ENCODE results near the gene LAMA2.

LAMA2 gene

DNA sequence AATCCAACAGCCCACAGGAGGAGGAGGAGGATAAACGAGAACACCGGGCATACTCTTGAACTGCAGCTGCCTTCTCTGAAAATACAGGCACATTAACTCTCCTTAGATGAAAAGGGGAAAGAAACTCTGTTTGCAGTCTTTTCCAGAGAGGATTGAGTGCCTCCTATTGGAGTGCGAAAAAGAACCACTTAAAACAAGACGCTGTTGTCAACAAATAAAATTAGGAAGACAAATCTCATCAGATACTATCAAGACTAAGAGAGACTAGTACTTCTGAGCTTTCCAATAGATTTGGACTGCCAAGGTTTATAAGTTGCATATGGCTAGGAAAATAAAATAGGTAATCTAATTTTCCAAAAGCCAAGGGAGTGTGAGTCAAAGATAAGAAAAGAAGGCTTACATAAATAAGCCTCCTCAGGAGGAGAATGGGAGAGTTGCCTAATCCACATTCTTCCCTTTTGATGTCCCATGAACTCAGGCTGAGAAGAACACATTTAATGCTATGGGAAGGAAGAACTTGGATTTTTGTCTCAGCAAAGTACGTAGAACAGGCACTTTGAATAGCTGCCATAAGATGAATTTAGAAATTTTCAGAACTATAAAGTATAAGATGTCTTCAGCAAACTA, 672.4 kb downstream of the LAMA2 start:
- H3K4me3 ChIP-seq (ENCODE audit: low read depth, low read length, poor library complexity, severe bottlenecking) = no peak overlapping the region

DNA sequence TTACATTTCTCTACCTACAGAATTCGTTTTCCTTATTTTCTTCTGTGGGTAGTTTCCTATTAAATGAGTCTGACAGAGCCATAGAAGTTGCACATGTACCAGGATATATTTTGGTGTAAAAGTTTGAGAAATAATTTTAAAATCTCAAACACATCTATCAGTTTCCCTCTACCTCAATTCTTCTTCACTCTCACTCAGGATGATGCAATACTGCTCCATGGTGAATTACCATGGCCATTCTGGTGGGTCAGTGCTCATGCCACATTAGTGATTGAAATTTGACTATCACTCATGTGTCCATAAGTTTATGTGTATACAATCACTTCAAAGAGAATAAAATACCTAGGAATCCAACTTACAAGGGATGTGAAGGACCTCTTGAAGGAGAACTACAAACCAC, 675.3 kb downstream of the LAMA2 start:
- no peak for TF ChIP-seq EZH2 (IDR thresholded peaks at IDR 0.05; ENCODE audit: borderline replicate concordance, low read length)
- TF ChIP-seq, protein P1, sequence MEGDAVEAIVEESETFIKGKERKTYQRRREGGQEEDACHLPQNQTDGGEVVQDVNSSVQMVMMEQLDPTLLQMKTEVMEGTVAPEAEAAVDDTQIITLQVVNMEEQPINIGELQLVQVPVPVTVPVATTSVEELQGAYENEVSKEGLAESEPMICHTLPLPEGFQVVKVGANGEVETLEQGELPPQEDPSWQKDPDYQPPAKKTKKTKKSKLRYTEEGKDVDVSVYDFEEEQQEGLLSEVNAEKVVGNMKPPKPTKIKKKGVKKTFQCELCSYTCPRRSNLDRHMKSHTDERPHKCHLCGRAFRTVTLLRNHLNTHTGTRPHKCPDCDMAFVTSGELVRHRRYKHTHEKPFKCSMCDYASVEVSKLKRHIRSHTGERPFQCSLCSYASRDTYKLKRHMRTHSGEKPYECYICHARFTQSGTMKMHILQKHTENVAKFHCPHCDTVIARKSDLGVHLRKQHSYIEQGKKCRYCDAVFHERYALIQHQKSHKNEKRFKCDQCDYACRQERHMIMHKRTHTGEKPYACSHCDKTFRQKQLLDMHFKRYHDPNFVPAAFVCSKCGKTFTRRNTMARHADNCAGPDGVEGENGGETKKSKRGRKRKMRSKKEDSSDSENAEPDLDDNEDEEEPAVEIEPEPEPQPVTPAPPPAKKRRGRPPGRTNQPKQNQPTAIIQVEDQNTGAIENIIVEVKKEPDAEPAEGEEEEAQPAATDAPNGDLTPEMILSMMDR (IDR thresholded peaks at IDR 0.05; ENCODE audit: low read length) = no peak
- no peak overlapping the region for H2AFZ ChIP-seq (ENCODE audit: low read length)
- H3K79me2 ChIP-seq (ENCODE audit: insufficient read depth, low read length) = no peaks in the 10 kb centered on the region
- no peaks in the 10 kb centered on the region for H3F3A ChIP-seq (ENCODE audit: insufficient read depth, low read length)
- H3K4me3 ChIP-seq (ENCODE audit: low read depth, low read length, poor library complexity, severe bottlenecking) = no peak overlapping the region
- no peaks in the 10 kb centered on the region for H3K27me3 ChIP-seq (ENCODE audit: insufficient read depth, low read length)
- no peak overlapping the region for H3K4me2 ChIP-seq (ENCODE audit: low read length)
- no peaks in the 10 kb centered on the region for H3K4me1 ChIP-seq (ENCODE audit: insufficient read depth, low read length, severe bottlenecking)
- H3K9me2 ChIP-seq (ENCODE audit: low read depth, low read length) = no peaks in the 10 kb centered on the region
- no peak overlapping the region for H3K9ac ChIP-seq (ENCODE audit: low read length)
- no peaks in the 10 kb centered on the region for H4K20me1 ChIP-seq (ENCODE audit: insufficient read depth, low read length)
- H3K36me3 ChIP-seq (ENCODE audit: insufficient read depth, low read length) = no peaks in the 10 kb centered on the region
- no peak overlapping the region for H3K27ac ChIP-seq (ENCODE audit: low read depth, low read length, poor library complexity, severe bottlenecking)
- H3K9me3 ChIP-seq (ENCODE audit: low read length) = no peaks in the 10 kb centered on the region

More for the DNA sequence above, 672.4 kb downstream of the LAMA2 start:
- no peaks in the 10 kb centered on the region for H3K36me3 ChIP-seq (ENCODE audit: insufficient read depth, low read length)
- H3K27me3 ChIP-seq (ENCODE audit: insufficient read depth, low read length) = no peaks in the 10 kb centered on the region
- no peak overlapping the region for H3K9ac ChIP-seq (ENCODE audit: low read length)
- no peaks in the 10 kb centered on the region for H3K4me1 ChIP-seq (ENCODE audit: insufficient read depth, low read length, severe bottlenecking)
- no peaks in the 10 kb centered on the region for H3K79me2 ChIP-seq (ENCODE audit: insufficient read depth, low read length)
- H2AFZ ChIP-seq (ENCODE audit: low read length) = no peak overlapping the region
- no peaks in the 10 kb centered on the region for H3F3A ChIP-seq (ENCODE audit: insufficient read depth, low read length)
- TF ChIP-seq EZH2 (IDR thresholded peaks at IDR 0.05; ENCODE audit: borderline replicate concordance, low read length) = no peak
- TF ChIP-seq, protein P1 (IDR thresholded peaks at IDR 0.05; ENCODE audit: low read length) = no peak
- no peaks in the 10 kb centered on the region for H3K9me3 ChIP-seq (ENCODE audit: low read length)
- no peak overlapping the region for H3K27ac ChIP-seq (ENCODE audit: low read depth, low read length, poor library complexity, severe bottlenecking)
- H3K9me2 ChIP-seq (ENCODE audit: low read depth, low read length) = no peaks in the 10 kb centered on the region
- no peaks in the 10 kb centered on the region for H4K20me1 ChIP-seq (ENCODE audit: insufficient read depth, low read length)
- no peak overlapping the region for H3K4me2 ChIP-seq (ENCODE audit: low read length)

GRCh38 chr6:129565366-129565765, 682.4 kb downstream of the LAMA2 start:
- no peaks in the 10 kb centered on the region for H3K9me3 ChIP-seq (ENCODE audit: low read length)
- TF ChIP-seq EZH2 (IDR thresholded peaks at IDR 0.05; ENCODE audit: borderline replicate concordance, low read length) = no peak
- TF ChIP-seq, protein P1 (IDR thresholded peaks at IDR 0.05; ENCODE audit: low read length) = no peak
- no peaks in the 10 kb centered on the region for H3K79me2 ChIP-seq (ENCODE audit: insufficient read depth, low read length)
- H3K27ac ChIP-seq (ENCODE audit: low read depth, low read length, poor library complexity, severe bottlenecking) = no peak overlapping the region
- no peaks in the 10 kb centered on the region for H3K27me3 ChIP-seq (ENCODE audit: insufficient read depth, low read length)
- no peaks in the 10 kb centered on the region for H3K36me3 ChIP-seq (ENCODE audit: insufficient read depth, low read length)
- H3K9ac ChIP-seq (ENCODE audit: low read length) = no peak overlapping the region
- no peaks in the 10 kb centered on the region for H3F3A ChIP-seq (ENCODE audit: insufficient read depth, low read length)
- H2AFZ ChIP-seq (ENCODE audit: low read length) = no peak overlapping the region
- no peaks in the 10 kb centered on the region for H3K9me2 ChIP-seq (ENCODE audit: low read depth, low read length)
- no peaks in the 10 kb centered on the region for H4K20me1 ChIP-seq (ENCODE audit: insufficient read depth, low read length)
- H3K4me2 ChIP-seq (ENCODE audit: low read length) = no peak overlapping the region
- H3K4me1 ChIP-seq (ENCODE audit: insufficient read depth, low read length, severe bottlenecking) = no peaks in the 10 kb centered on the region
- no peak overlapping the region for H3K4me3 ChIP-seq (ENCODE audit: low read depth, low read length, poor library complexity, severe bottlenecking)
